Mesenchymal stem cell (in vitro differentiated cells and primary cell): Measurements from ENCODE around the gene CHRM2.
A peak's percentile ranks its signal among the peaks of the same experiment; 100 is the strongest.

Source experiments
- DNase-seq: peaks from one replicate; pipeline ENCODE4 v3.0.0-alpha.2; 2013
- H2AFZ ChIP-seq: one replicate; pipeline ENCODE4 v1.6.1; 2013; ENCODE audit warnings: low read depth, mild to moderate bottlenecking, control low read depth, inconsistent platforms, low read length, moderate library complexity
- H2AK5ac ChIP-seq: 2 replicates; pipeline ENCODE4 v1.6.1; 2013; ENCODE audit warnings: low read length, moderate library complexity, mild to moderate bottlenecking, inconsistent platforms; ENCODE audit not compliant: severe bottlenecking
- H2BK120ac ChIP-seq: one replicate; pipeline ENCODE4 v1.6.1; 2013; ENCODE audit warnings: low read depth, mild to moderate bottlenecking, inconsistent platforms, low read length, moderate library complexity
- H2BK12ac ChIP-seq, 2 experiments: one replicate each; pipeline ENCODE4 v1.6.1; 2013; ENCODE audit warnings: inconsistent platforms in 2 of 2, low read length in 2 of 2, mild to moderate bottlenecking in 2 of 2, moderate library complexity in 2 of 2, control low read depth in 1 of 2
- H2BK15ac ChIP-seq: one replicate; pipeline ENCODE4 v1.6.1; 2013; ENCODE audit warnings: mild to moderate bottlenecking, low read depth, inconsistent platforms; ENCODE audit not compliant: poor library complexity, severe bottlenecking
- H2BK5ac ChIP-seq: 2 replicates; pipeline ENCODE4 v1.6.1; 2013; ENCODE audit warnings: low read depth, mild to moderate bottlenecking, low read length, control low read depth, inconsistent platforms; ENCODE audit not compliant: poor library complexity, severe bottlenecking
- H3K14ac ChIP-seq, 2 experiments: one replicate each; pipeline ENCODE4 v1.6.1; 2013; ENCODE audit warnings: inconsistent platforms in 2 of 2, low read length in 2 of 2, control low read depth in 1 of 2, mild to moderate bottlenecking in 1 of 2, moderate library complexity in 1 of 2
- H3K18ac ChIP-seq, 2 experiments: one replicate each; pipeline ENCODE4 v1.6.1; 2013; ENCODE audit warnings: inconsistent platforms in 2 of 2, low read length in 2 of 2, control low read depth in 1 of 2, low read depth in 1 of 2, mild to moderate bottlenecking in 1 of 2
- H3K23ac ChIP-seq, 2 experiments: one replicate each; pipeline ENCODE4 v1.6.1; 2013; ENCODE audit warnings: inconsistent platforms in 2 of 2, low read length in 2 of 2, mild to moderate bottlenecking in 2 of 2, moderate library complexity in 2 of 2, control low read depth in 1 of 2
- H3K27ac ChIP-seq: 2 replicates; pipeline ENCODE4 v1.5.1; 2013; ENCODE audit warnings: mild to moderate bottlenecking, moderate library complexity, low read length, control low read depth, inconsistent platforms; ENCODE audit not compliant: poor library complexity, severe bottlenecking
- H3K27me3 ChIP-seq, 2 experiments: 2 replicates each; pipeline versions ENCODE4 v1.6.1 to v1.7.0; 2013; ENCODE audit warnings: low read length in 2 of 2, mild to moderate bottlenecking in 2 of 2, moderate library complexity in 2 of 2, control low read depth in 1 of 2, inconsistent platforms in 1 of 2; ENCODE audit not compliant: control insufficient read depth in 1 of 2, insufficient read depth in 1 of 2
- H3K36me3 ChIP-seq, 2 experiments: 2 replicates each; pipeline versions ENCODE4 v1.6.1 to v1.7.0; 2013; ENCODE audit warnings: low read length in 2 of 2, control low read depth in 1 of 2, inconsistent platforms in 1 of 2, low read depth in 1 of 2, mild to moderate bottlenecking in 1 of 2; ENCODE audit not compliant: insufficient read depth in 2 of 2, control insufficient read depth in 1 of 2
- H3K4ac ChIP-seq, 2 experiments: one replicate each; pipeline ENCODE4 v1.6.1; 2013; ENCODE audit warnings: inconsistent platforms in 2 of 2, low read length in 2 of 2, mild to moderate bottlenecking in 2 of 2, moderate library complexity in 2 of 2, control low read depth in 1 of 2, low read depth in 1 of 2
- H3K4me1 ChIP-seq: 2 replicates; pipeline ENCODE4 v1.6.1; 2013; ENCODE audit warnings: low read depth, low read length, control low read depth; ENCODE audit not compliant: control insufficient read depth, insufficient read depth
- H3K4me2 ChIP-seq: 2 replicates; pipeline ENCODE4 v1.6.1; 2013; ENCODE audit warnings: low read length, mild to moderate bottlenecking, inconsistent platforms; ENCODE audit not compliant: poor library complexity, severe bottlenecking
- H3K4me3 ChIP-seq, 2 experiments: 2 replicates each; pipeline versions ENCODE4 v1.5.1 to v1.7.0; 2013; ENCODE audit warnings: low read length in 2 of 2, mild to moderate bottlenecking in 2 of 2, control low read depth in 1 of 2, low read depth in 1 of 2; ENCODE audit not compliant: insufficient read depth in 1 of 2
- H3K79me1 ChIP-seq: replicated peaks from 2 replicates; pipeline ENCODE4 v1.6.1; 2013; ENCODE audit warnings: mild to moderate bottlenecking, control low read depth, low read length, inconsistent platforms; ENCODE audit not compliant: poor library complexity, severe bottlenecking
- H3K9ac ChIP-seq: 2 replicates; pipeline ENCODE4 v1.7.0; 2013; ENCODE audit warnings: mild to moderate bottlenecking, low read length, moderate library complexity
- H3K9me3 ChIP-seq: 2 replicates; pipeline ENCODE4 v1.7.0; 2013; ENCODE audit warnings: mild to moderate bottlenecking, low read length; ENCODE audit not compliant: control insufficient read depth
- H4K8ac ChIP-seq: one replicate; pipeline ENCODE4 v1.6.1; 2013; ENCODE audit warnings: inconsistent platforms, mild to moderate bottlenecking, low read length, moderate library complexity
- H4K91ac ChIP-seq: one replicate; pipeline ENCODE4 v1.6.1; 2013; ENCODE audit warnings: mild to moderate bottlenecking, low read length, inconsistent platforms
- WGBS: methylation state at CpG from one replicate; pipeline ENCODE4 v1.1.7; 2013; ENCODE audit warnings: mixed read lengths; 5-methylcytosine and 5-hydroxymethylcytosine counted together

CHRM2 gene

DNA sequence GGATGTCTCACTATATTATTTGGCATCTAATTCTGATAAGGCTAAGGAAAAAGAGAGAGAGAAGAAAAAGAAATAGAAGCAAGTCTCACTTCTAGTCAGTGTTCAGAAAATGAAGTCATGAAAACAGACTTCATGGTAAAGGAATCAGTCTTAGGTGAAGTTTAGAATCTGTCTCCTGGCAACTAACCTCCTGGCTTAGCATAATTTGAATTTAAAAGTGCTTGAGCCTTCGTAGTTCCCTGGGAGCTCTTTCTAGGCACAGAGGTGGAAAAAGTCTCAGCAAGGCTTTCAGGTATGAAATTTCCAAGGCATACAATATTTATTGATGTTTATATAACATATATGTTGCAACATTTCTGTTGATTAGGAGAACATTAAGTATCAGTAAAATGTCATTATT is 10.4 kb downstream of the CHRM2 start:
- no peaks in the 10 kb centered on the region for H3K4me1 ChIP-seq
- H3K79me1 ChIP-seq, result no peaks in the 10 kb centered on the region
- no peak overlapping the region for H3K4ac ChIP-seq
- H2BK15ac ChIP-seq, result no peak overlapping the region
- H3K4me3 ChIP-seq, result no peak overlapping the region
- H3K18ac ChIP-seq, result no peak overlapping the region
- no peak overlapping the region for H2BK5ac ChIP-seq
- H2AFZ ChIP-seq, result no peak overlapping the region
- no peak overlapping the region for H3K9ac ChIP-seq
- no peak overlapping the region for H3K4me2 ChIP-seq
- H2AK5ac ChIP-seq, result no peak overlapping the region
- H4K8ac ChIP-seq, result no peak overlapping the region
- H4K91ac ChIP-seq, result no peak overlapping the region
- H3K27me3 ChIP-seq, result no peaks in the 10 kb centered on the region
- no peaks in the 10 kb centered on the region for H3K9me3 ChIP-seq
- H2BK120ac ChIP-seq, result no peak overlapping the region
- H3K23ac ChIP-seq, result no peak overlapping the region
- H3K36me3 ChIP-seq, result no peaks in the 10 kb centered on the region
- H3K27ac ChIP-seq, result no peak overlapping the region
- no CpG with 5 or more reads among the region's 1 CpG for WGBS
- no peak overlapping the region for H3K14ac ChIP-seq
- no peak overlapping the region for H2BK12ac ChIP-seq
- peak; percentile 21 for DNase-seq

DNA sequence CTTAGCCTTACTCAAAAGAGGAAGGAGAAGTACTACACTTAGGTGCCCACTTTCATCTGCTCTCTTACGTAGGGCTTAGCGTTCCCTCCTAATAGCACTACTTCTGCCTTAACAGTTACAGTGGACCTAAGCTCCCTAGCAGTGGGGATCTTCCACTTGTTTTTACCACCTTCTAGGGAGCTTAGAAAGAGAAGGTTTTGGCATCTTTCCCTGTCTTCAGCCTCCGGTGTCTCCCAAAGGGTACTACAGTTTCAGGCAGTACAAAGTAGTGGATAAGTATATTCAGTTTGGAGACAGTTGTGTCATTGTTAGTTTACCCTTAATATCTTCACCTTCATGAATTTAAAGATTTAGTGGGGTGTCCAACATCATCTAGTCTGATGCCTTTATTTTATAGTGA is 14.6 kb downstream of the CHRM2 start:
- H3K79me1 ChIP-seq, result no peaks in the 10 kb centered on the region
- no peak overlapping the region for H2BK120ac ChIP-seq
- peak; percentile 45 for DNase-seq
- H3K9me3 ChIP-seq, result no peaks in the 10 kb centered on the region
- H3K14ac ChIP-seq, result no peak overlapping the region
- H3K4me1 ChIP-seq, result no peaks in the 10 kb centered on the region
- peak overlapping the region in 1 of 2 experiments; percentile 11 for H3K18ac ChIP-seq
- no peak overlapping the region for H4K91ac ChIP-seq
- H3K4ac ChIP-seq, result peak overlapping the region in 1 of 2 experiments; percentile 37
- H2AK5ac ChIP-seq, result no peak overlapping the region
- no peaks in the 10 kb centered on the region for H3K27me3 ChIP-seq
- H3K23ac ChIP-seq, result no peak overlapping the region
- H2AFZ ChIP-seq, result no peak overlapping the region
- 86% methylated on average over 1 of the region's 3 CpGs for WGBS
- no peak overlapping the region for H2BK12ac ChIP-seq
- no peak overlapping the region for H3K27ac ChIP-seq
- H2BK15ac ChIP-seq, result no peak overlapping the region
- H3K4me2 ChIP-seq, result no peak overlapping the region
- H3K36me3 ChIP-seq, result no peaks in the 10 kb centered on the region
- no peak overlapping the region for H2BK5ac ChIP-seq
- H4K8ac ChIP-seq, result no peak overlapping the region
- no peak overlapping the region for H3K9ac ChIP-seq
- H3K4me3 ChIP-seq, result no peak overlapping the region

DNA sequence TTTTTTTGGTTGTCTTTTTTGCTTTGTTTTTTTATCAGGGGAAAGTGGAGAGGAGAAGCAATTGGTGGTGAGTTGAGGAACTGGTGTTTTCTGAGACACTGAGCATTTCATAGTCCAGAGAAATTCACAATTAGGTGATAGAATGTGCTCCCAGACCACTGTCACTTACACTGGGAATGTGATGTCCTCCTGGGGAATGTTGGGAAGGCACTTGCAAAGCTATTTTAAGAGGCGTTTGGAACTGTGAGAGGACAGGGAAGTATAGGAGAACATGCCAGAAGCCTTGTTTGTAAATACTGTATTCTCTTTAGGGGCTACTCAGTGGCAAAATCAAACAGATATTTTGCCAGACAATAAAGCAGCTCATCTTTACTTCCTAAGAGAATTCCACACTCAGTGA is 16.0 kb downstream of the CHRM2 start:
- 60% methylated on average over 1 of the region's 1 CpG for WGBS
- H3K79me1 ChIP-seq, result no peaks in the 10 kb centered on the region
- no peak overlapping the region for H3K27ac ChIP-seq
- H3K4me1 ChIP-seq, result no peaks in the 10 kb centered on the region
- H3K14ac ChIP-seq, result no peak overlapping the region
- DNase-seq, result peak; percentile 12
- no peaks in the 10 kb centered on the region for H3K9me3 ChIP-seq
- no peak overlapping the region for H2BK120ac ChIP-seq
- H3K23ac ChIP-seq, result no peak overlapping the region
- H2AK5ac ChIP-seq, result no peak overlapping the region
- H2BK12ac ChIP-seq, result no peak overlapping the region
- no peak overlapping the region for H3K4me2 ChIP-seq
- H3K18ac ChIP-seq, result peak overlapping the region; percentile 9 to 34
- no peak overlapping the region for H3K4me3 ChIP-seq
- no peaks in the 10 kb centered on the region for H3K27me3 ChIP-seq
- no peak overlapping the region for H3K9ac ChIP-seq
- H2BK15ac ChIP-seq, result no peak overlapping the region
- H4K91ac ChIP-seq, result no peak overlapping the region
- no peak overlapping the region for H4K8ac ChIP-seq
- peak overlapping the region; percentile 14 for H2AFZ ChIP-seq
- H3K36me3 ChIP-seq, result no peaks in the 10 kb centered on the region
- peak overlapping the region in 1 of 2 experiments; percentile 8 for H3K4ac ChIP-seq
- no peak overlapping the region for H2BK5ac ChIP-seq

DNA sequence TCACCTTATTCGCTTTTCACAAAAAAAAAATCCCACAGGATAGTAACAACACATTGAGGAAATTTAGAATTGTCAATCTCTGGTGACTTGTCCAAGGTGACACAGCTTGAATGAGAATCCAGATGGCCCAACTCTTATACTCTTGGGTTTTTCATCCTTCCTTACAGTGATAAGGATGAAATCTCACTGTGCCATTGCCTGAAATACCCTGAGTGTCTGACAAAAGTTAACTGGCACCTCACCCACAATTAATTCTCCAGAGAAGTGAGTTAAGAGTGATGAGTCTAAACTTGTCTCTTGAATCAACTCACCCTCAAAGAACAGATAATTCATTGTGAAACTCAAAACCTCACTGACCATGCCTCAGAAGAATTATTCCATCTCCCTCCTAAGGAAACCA is 18.9 kb downstream of the CHRM2 start:
- no peak for DNase-seq
- Histone ChIP-seq H3K4me2 (no peak overlapping the region), H2BK5ac (no peak overlapping the region), H3K9me3 (no peaks in the 10 kb centered on the region), H3K14ac (no peak overlapping the region), H3K4me3 (no peak overlapping the region), H3K9ac (no peak overlapping the region), H2BK15ac (no peak overlapping the region), H3K18ac (no peak overlapping the region), H3K27me3 (no peaks in the 10 kb centered on the region), H3K4ac (no peak overlapping the region), H2AFZ (no peak overlapping the region), H3K23ac (no peak overlapping the region), H2AK5ac (no peak overlapping the region), H3K27ac (no peak overlapping the region), H4K8ac (no peak overlapping the region), H3K4me1 (no peaks in the 10 kb centered on the region), H3K79me1 (no peaks in the 10 kb centered on the region), H3K36me3 (no peaks in the 10 kb centered on the region), H2BK120ac (no peak overlapping the region), H4K91ac (no peak overlapping the region), H2BK12ac (no peak overlapping the region)
- WGBS, result no CpG with 5 or more reads among the region's 1 CpG
